Astrocyte (in vitro differentiated cells and primary cell): ENCODE results near the gene SLC26A9. TPM values are rescaled to one million over a fixed set of nuclear protein-coding genes. Genes with fewer than 3 reads are reported as not detected.
A peak's percentile ranks its signal among the peaks of the same experiment; 100 is the strongest.

Experiments used
- DNase-seq: peaks from one replicate; pipeline ENCODE4 v3.0.0-alpha.2; 2010; ENCODE audit warnings: low read depth
- FAIRE-seq: peaks from 2 replicates; lab custom pipeline; 2011; peaks lifted over from hg19 to GRCh38; lab: Jason Lieb, UNC
- H2AFZ ChIP-seq: 2 replicates; pipeline ENCODE4 v1.6.0; 2012; ENCODE audit warnings: low read depth, low read length, inconsistent platforms
- H3K27ac ChIP-seq: 2 replicates; pipeline ENCODE4 v1.5.1; 2011; ENCODE audit warnings: low read depth, low read length, inconsistent platforms
- H3K27me3 ChIP-seq: 2 replicates; pipeline ENCODE4 v1.6.0; 2011; ENCODE audit warnings: low read length, inconsistent platforms; ENCODE audit not compliant: insufficient read depth
- H3K36me3 ChIP-seq: 2 replicates; pipeline ENCODE4 v1.5.1; 2011; ENCODE audit warnings: low read length, inconsistent platforms; ENCODE audit not compliant: insufficient read depth
- H3K4me1 ChIP-seq: 2 replicates; pipeline ENCODE4 v1.5.1; 2011; ENCODE audit warnings: low read length, inconsistent platforms; ENCODE audit not compliant: insufficient read depth
- H3K4me2 ChIP-seq: 2 replicates; pipeline ENCODE4 v1.6.0; 2012; ENCODE audit warnings: low read length, inconsistent platforms
- H3K4me3 ChIP-seq: 2 replicates; pipeline ENCODE4 v1.5.1; 2011; ENCODE audit warnings: low read depth, mild to moderate bottlenecking, low read length, inconsistent platforms; ENCODE audit not compliant: insufficient read depth
- H3K79me2 ChIP-seq: 2 replicates; pipeline ENCODE4 v1.6.0; 2012; ENCODE audit warnings: mild to moderate bottlenecking, low read length, inconsistent platforms; ENCODE audit not compliant: insufficient read depth
- H3K9ac ChIP-seq: 2 replicates; pipeline ENCODE4 v1.6.0; 2012; ENCODE audit warnings: mild to moderate bottlenecking, low read length, inconsistent platforms
- H3K9me3 ChIP-seq: 2 replicates; pipeline ENCODE4 v1.5.1; 2012; ENCODE audit warnings: low read depth, mild to moderate bottlenecking, low read length, inconsistent platforms; ENCODE audit not compliant: insufficient read depth
- H4K20me1 ChIP-seq: 2 replicates; pipeline ENCODE4 v1.6.0; 2012; ENCODE audit warnings: low read length, inconsistent platforms; ENCODE audit not compliant: insufficient read depth
- H3K27ac Mint-ChIP-seq: one replicate; pipeline ENCODE4 v1.8.0; 2021; ENCODE audit warnings: mild to moderate bottlenecking, mixed read lengths; ENCODE audit not compliant: unreplicated experiment
- H3K27me3 Mint-ChIP-seq: one replicate; pipeline ENCODE4 v1.8.0; 2021; ENCODE audit warnings: low read depth, mixed read lengths; ENCODE audit not compliant: unreplicated experiment
- H3K36me3 Mint-ChIP-seq: one replicate; pipeline ENCODE4 v1.8.0; 2021; ENCODE audit warnings: low read depth, mixed read lengths; ENCODE audit not compliant: unreplicated experiment
- H3K4me1 Mint-ChIP-seq: one replicate; pipeline ENCODE4 v1.8.0; 2021; ENCODE audit warnings: low read depth, mixed read lengths; ENCODE audit not compliant: unreplicated experiment
- H3K4me3 Mint-ChIP-seq: one replicate; pipeline ENCODE4 v1.8.0; 2021; ENCODE audit warnings: mild to moderate bottlenecking, moderate library complexity, mixed read lengths; ENCODE audit not compliant: unreplicated experiment
- H3K9me3 Mint-ChIP-seq: one replicate; pipeline ENCODE4 v1.8.0; 2021; ENCODE audit warnings: mild to moderate bottlenecking, mixed read lengths; ENCODE audit not compliant: unreplicated experiment
- CTCF ChIP-seq: IDR thresholded peaks from 2 replicates; pipeline ENCODE4 v1.5.1; 2011; ENCODE audit warnings: low read depth, mild to moderate bottlenecking, inconsistent platforms, low read length, moderate library complexity; ENCODE audit not compliant: insufficient read depth
- EZH2 ChIP-seq: IDR thresholded peaks from 2 replicates; pipeline ENCODE4 v1.6.1; 2012; ENCODE audit warnings: mild to moderate bottlenecking, low read length, inconsistent platforms; ENCODE audit not compliant: insufficient read depth
- total RNA-seq: library from RNA; stranded (reverse); gene quantifications from 2 replicates; pipeline ENCODE4 v1.2.1, GENCODE V29; 2021

SLC26A9 gene
- total RNA-seq, 1 donor from 2014 or later, result not detected

GRCh38 chr1:205951746-205952145 is 8.5 kb upstream of the SLC26A9 start:
- Histone ChIP-seq H3K79me2 (no peaks in the 10 kb centered on the region), H2AFZ (no peak overlapping the region), H3K4me2 (no peak overlapping the region), H3K27ac (no peak overlapping the region), H3K9me3 (no peaks in the 10 kb centered on the region), H3K36me3 (no peaks in the 10 kb centered on the region), H3K4me1 (peaks cover 13% of the 10 kb centered on the region), H3K9ac (no peak overlapping the region), H3K4me3 (no peak overlapping the region), H3K27me3 (peaks cover 25% of the 10 kb centered on the region), H4K20me1 (no peaks in the 10 kb centered on the region)
- FAIRE-seq (no peak), DNase-seq (no peak)
- Mint-ChIP-seq H3K9me3 (peaks cover 2% of the 10 kb centered on the region), H3K36me3 (peaks cover 3% of the 10 kb centered on the region), H3K4me3 (no peak overlapping the region), H3K27ac (no peak overlapping the region), H3K27me3 (peaks cover 71% of the 10 kb centered on the region), H3K4me1 (no peaks in the 10 kb centered on the region)
- TF ChIP-seq CTCF (no peak), EZH2 (no peak)

- Histone ChIP-seq H4K20me1 (no peaks in the 10 kb centered on the region), H3K27ac (no peak overlapping the region), H3K4me1 (peaks cover 13% of the 10 kb centered on the region), H3K9ac (no peak overlapping the region), H3K27me3 (peaks cover 25% of the 10 kb centered on the region), H3K79me2 (no peaks in the 10 kb centered on the region), H3K9me3 (no peaks in the 10 kb centered on the region), H3K4me3 (no peak overlapping the region), H3K4me2 (no peak overlapping the region), H3K36me3 (no peaks in the 10 kb centered on the region), H2AFZ (no peak overlapping the region)
- FAIRE-seq (no peak), DNase-seq (peak; percentile 53)
- Mint-ChIP-seq H3K27me3 (peaks cover 71% of the 10 kb centered on the region), H3K27ac (no peak overlapping the region), H3K4me1 (no peaks in the 10 kb centered on the region), H3K4me3 (no peak overlapping the region), H3K9me3 (peaks cover 2% of the 10 kb centered on the region), H3K36me3 (peaks cover 3% of the 10 kb centered on the region)
- no peak for TF ChIP-seq CTCF
- no peak for TF ChIP-seq EZH2
Observed at GRCh38 chr1:205950826-205951549, 7.7 kb upstream of the SLC26A9 start.

GRCh38 chr1:205950280-205950679 is 7.0 kb upstream of the SLC26A9 start:
- DNase-seq (peak; percentile 74), FAIRE-seq (no peak)
- no peaks in the 10 kb centered on the region for H3K4me1 Mint-ChIP-seq
- no peak overlapping the region for H3K27ac Mint-ChIP-seq
- H3K27ac ChIP-seq, result no peak overlapping the region
- no peak overlapping the region for H3K4me3 Mint-ChIP-seq
- peaks cover 13% of the 10 kb centered on the region for H3K4me1 ChIP-seq
- no peaks in the 10 kb centered on the region for H3K9me3 ChIP-seq
- H4K20me1 ChIP-seq, result no peaks in the 10 kb centered on the region
- H3K9me3 Mint-ChIP-seq, result peaks cover 3% of the 10 kb centered on the region
- no peak overlapping the region for H3K4me3 ChIP-seq
- H3K36me3 Mint-ChIP-seq, result peaks cover 3% of the 10 kb centered on the region
- no peak overlapping the region for H3K9ac ChIP-seq
- no peaks in the 10 kb centered on the region for H3K36me3 ChIP-seq
- TF ChIP-seq CTCF (no peak), EZH2 (no peak)
- peaks cover 32% of the 10 kb centered on the region for H3K27me3 ChIP-seq
- H3K4me2 ChIP-seq, result no peak overlapping the region
- H2AFZ ChIP-seq, result no peak overlapping the region
- peaks cover 72% of the 10 kb centered on the region for H3K27me3 Mint-ChIP-seq
- no peaks in the 10 kb centered on the region for H3K79me2 ChIP-seq
